ENCODE measurements around the gene DBX2. TPM values are rescaled to one million over a fixed set of nuclear protein-coding genes. Genes with fewer than 3 reads are reported as not detected.
"Not testable (repeated sequence)": the region's sequence is repeated elsewhere in the genome, so short reads cannot be mapped to it uniquely, and the experiment has no call there.

The DBX2 gene
- not detected for total RNA-seq
- polyA plus RNA-seq, result not detected
- total RNA-seq, result not detected

- H3K36me3 ChIP-seq (ENCODE audit: control insufficient read depth in 2 of 3, insufficient read depth in 3 of 3, low read length in 3 of 3), result no peaks in the 10 kb centered on the region
- H3K27ac ChIP-seq (ENCODE audit: low read depth, low read length), result no peak within 1 kb of the TSS
- Mint-ChIP-seq H3K4me1 (peaks cover 0 to 6% (median 0%) of the 10 kb centered on the region in 7 donors), H3K4me3 (peak within 1 kb of the TSS in 3 of 10 donors; percentile 4 to 32 (median 27)), H3K27ac (peak within 1 kb of the TSS in 1 of 9 donors; percentile 51), H3K36me3 (no peaks in the 10 kb centered on the region), H3K9me3 (peaks cover 0 to 3% (median 0%) of the 10 kb centered on the region in 11 donors), H3K27me3 (peaks cover 51 to 66% (median 58%) of the 10 kb centered on the region in 5 donors)
- no peak within 1 kb of the TSS for H3K4me3 ChIP-seq (ENCODE audit: low read length)
- ATAC-seq (no peak), DNase-seq (no peak)
- H3K4me1 ChIP-seq (ENCODE audit: control insufficient read depth in 2 of 2, insufficient read depth in 2 of 2, low read length in 2 of 2), result no peaks in the 10 kb centered on the region
- no peaks in the 10 kb centered on the region for H3K9me3 ChIP-seq (ENCODE audit: control insufficient read depth in 2 of 3, low read length in 3 of 3)
- CTCF ChIA-PET, result interaction anchor here (0.9 kb wide), 1 partner anchor 12 kb away, joined by 3 read pairs; no protein-coding TSS in a partner anchor
- POLR2A ChIA-PET, result no interaction called here
- intact Hi-C loops (cut with micrococcal nuclease), result no loop called here
- peaks cover 0 to 3% of the 10 kb centered on the region in 2 donors for H3K27me3 ChIP-seq (ENCODE audit: control insufficient read depth in 2 of 2, insufficient read depth in 2 of 2, low read length in 2 of 2)
These were observed at the start of gene DBX2 for GRCh38 chr12:45050751-45051571. TSS of gene DBX2 (minus strand) at chr12:45051099. CDS start at chr12:45050927, 172 bp downstream.

- CTCF ChIA-PET, result no interaction called here
- no peak for ATAC-seq
These were observed 47.9 kb upstream of the DBX2 start for GRCh38 chr12:45098766-45099165.

GRCh38 chr12:45095417-45095816 lies 44.5 kb upstream of the DBX2 start:
- POLR2A ChIA-PET; intact Hi-C loops (cut with micrococcal nuclease); H3K9me3 ChIP-seq (ENCODE audit: control insufficient read depth in 2 of 3, low read length in 3 of 3); DNase-seq; H3K4me1 ChIP-seq (ENCODE audit: control insufficient read depth in 2 of 2, insufficient read depth in 2 of 2, low read length in 2 of 2); H3K36me3 Mint-ChIP-seq; H3K27ac ChIP-seq (ENCODE audit: low read depth, low read length); H3K9me3 Mint-ChIP-seq; H3K4me1 Mint-ChIP-seq; H3K27ac Mint-ChIP-seq; CTCF ChIA-PET; H3K4me3 Mint-ChIP-seq; H3K36me3 ChIP-seq (ENCODE audit: control insufficient read depth in 2 of 3, insufficient read depth in 3 of 3, low read length in 3 of 3); H3K27me3 ChIP-seq (ENCODE audit: control insufficient read depth in 2 of 2, insufficient read depth in 2 of 2, low read length in 2 of 2); ATAC-seq; H3K4me3 ChIP-seq (ENCODE audit: low read length): not testable (repeated sequence)
- H3K27me3 Mint-ChIP-seq, result peaks cover 2 to 35% (median 30%) of the 10 kb centered on the region in 5 donors

More at GRCh38 chr12:45098766-45099165, 47.9 kb upstream of the DBX2 start:
- H3K36me3 ChIP-seq (ENCODE audit: control insufficient read depth in 2 of 3, insufficient read depth in 3 of 3, low read length in 3 of 3), result no peaks in the 10 kb centered on the region
- no peaks in the 10 kb centered on the region for H3K9me3 ChIP-seq (ENCODE audit: control insufficient read depth in 2 of 3, low read length in 3 of 3)
- Mint-ChIP-seq H3K27me3 (peaks cover 6 to 33% (median 22%) of the 10 kb centered on the region in 5 donors), H3K36me3 (no peaks in the 10 kb centered on the region), H3K27ac (no peak overlapping the region), H3K9me3 (no peaks in the 10 kb centered on the region), H3K4me3 (no peak overlapping the region), H3K4me1 (no peaks in the 10 kb centered on the region)
- intact Hi-C loops (cut with micrococcal nuclease), result no loop called here
- no peak for DNase-seq
- POLR2A ChIA-PET, result no interaction called here
- H3K4me1 ChIP-seq (ENCODE audit: control insufficient read depth in 2 of 2, insufficient read depth in 2 of 2, low read length in 2 of 2), result no peaks in the 10 kb centered on the region
- H3K27me3 ChIP-seq (ENCODE audit: control insufficient read depth in 2 of 2, insufficient read depth in 2 of 2, low read length in 2 of 2), result no peaks in the 10 kb centered on the region
- H3K27ac ChIP-seq (ENCODE audit: low read depth, low read length), result no peak overlapping the region
- H3K4me3 ChIP-seq (ENCODE audit: low read length), result no peak overlapping the region

GRCh38 chr12:45093051-45093450 lies 42.2 kb upstream of the DBX2 start:
- Mint-ChIP-seq H3K4me1 (no peaks in the 10 kb centered on the region), H3K36me3 (peaks cover 0 to under 1% (median 0%) of the 10 kb centered on the region in 5 donors), H3K4me3 (no peak overlapping the region), H3K9me3 (peaks cover 0 to 4% (median 0%) of the 10 kb centered on the region in 11 donors), H3K27ac (no peak overlapping the region), H3K27me3 (peaks cover 0 to 38% (median 29%) of the 10 kb centered on the region in 5 donors)
- no peak for DNase-seq
- no peaks in the 10 kb centered on the region for H3K9me3 ChIP-seq (ENCODE audit: control insufficient read depth in 2 of 3, low read length in 3 of 3)
- H3K4me1 ChIP-seq (ENCODE audit: control insufficient read depth in 2 of 2, insufficient read depth in 2 of 2, low read length in 2 of 2), result no peaks in the 10 kb centered on the region
- POLR2A ChIA-PET, result no interaction called here
- no peak overlapping the region for H3K4me3 ChIP-seq (ENCODE audit: low read length)
- no peak overlapping the region for H3K27ac ChIP-seq (ENCODE audit: low read depth, low read length)
- H3K36me3 ChIP-seq (ENCODE audit: control insufficient read depth in 2 of 3, insufficient read depth in 3 of 3, low read length in 3 of 3), result no peaks in the 10 kb centered on the region
- no peak for ATAC-seq
- CTCF ChIA-PET, result no interaction called here
- intact Hi-C loops (cut with micrococcal nuclease), result no loop called here
- no peaks in the 10 kb centered on the region for H3K27me3 ChIP-seq (ENCODE audit: control insufficient read depth in 2 of 2, insufficient read depth in 2 of 2, low read length in 2 of 2)

GRCh38 chr12:45089411-45090075 lies 38.6 kb upstream of the DBX2 start:
- POLR2A ChIA-PET, result no interaction called here
- intact Hi-C loops (cut with micrococcal nuclease), result no loop called here
- Histone ChIP-seq H3K27me3 (ENCODE audit: control insufficient read depth in 2 of 2, insufficient read depth in 2 of 2, low read length in 2 of 2) (peaks cover 0 to 4% of the 10 kb centered on the region in 2 donors), H3K27ac (ENCODE audit: low read depth, low read length) (no peak overlapping the region), H3K36me3 (ENCODE audit: control insufficient read depth in 2 of 3, insufficient read depth in 3 of 3, low read length in 3 of 3) (no peaks in the 10 kb centered on the region), H3K4me1 (ENCODE audit: control insufficient read depth in 2 of 2, insufficient read depth in 2 of 2, low read length in 2 of 2) (no peaks in the 10 kb centered on the region), H3K4me3 (ENCODE audit: low read length) (no peak overlapping the region), H3K9me3 (ENCODE audit: control insufficient read depth in 2 of 3, low read length in 3 of 3) (no peaks in the 10 kb centered on the region)
- Mint-ChIP-seq H3K4me1 (no peaks in the 10 kb centered on the region), H3K4me3 (no peak overlapping the region), H3K27me3 (peaks cover 0 to 43% (median 33%) of the 10 kb centered on the region in 5 donors), H3K27ac (no peak overlapping the region), H3K36me3 (peaks cover 1 to 8% (median 4%) of the 10 kb centered on the region in 5 donors), H3K9me3 (peaks cover 0 to 14% (median 6%) of the 10 kb centered on the region in 11 donors)
- CTCF ChIA-PET, result no interaction called here
- DNase-seq (no peak), ATAC-seq (no peak)

GRCh38 chr12:45088608-45089007 lies 37.7 kb upstream of the DBX2 start:
- intact Hi-C loops (cut with micrococcal nuclease), result no loop called here
- CTCF ChIA-PET, result no interaction called here
- peaks cover 0 to 38% (median 28%) of the 10 kb centered on the region in 5 donors for H3K27me3 Mint-ChIP-seq
- no peaks in the 10 kb centered on the region for H3K4me1 ChIP-seq (ENCODE audit: control insufficient read depth in 2 of 2, insufficient read depth in 2 of 2, low read length in 2 of 2)
- DNase-seq (no peak), ATAC-seq (no peak)
- H3K9me3 ChIP-seq (ENCODE audit: control insufficient read depth in 2 of 3, low read length in 3 of 3), result no peaks in the 10 kb centered on the region
- H3K4me3 Mint-ChIP-seq, result no peak overlapping the region
- H3K36me3 ChIP-seq (ENCODE audit: control insufficient read depth in 2 of 3, insufficient read depth in 3 of 3, low read length in 3 of 3), result no peaks in the 10 kb centered on the region
- H3K4me3 ChIP-seq (ENCODE audit: low read length), result no peak overlapping the region
- no peaks in the 10 kb centered on the region for H3K4me1 Mint-ChIP-seq
- POLR2A ChIA-PET, result no interaction called here
- peaks cover 1 to 8% (median 4%) of the 10 kb centered on the region in 5 donors for H3K36me3 Mint-ChIP-seq
- peaks cover 0 to 18% (median 7%) of the 10 kb centered on the region in 11 donors for H3K9me3 Mint-ChIP-seq
- H3K27ac ChIP-seq (ENCODE audit: low read depth, low read length), result no peak overlapping the region
- peaks cover 0 to 4% of the 10 kb centered on the region in 2 donors for H3K27me3 ChIP-seq (ENCODE audit: control insufficient read depth in 2 of 2, insufficient read depth in 2 of 2, low read length in 2 of 2)
- no peak overlapping the region for H3K27ac Mint-ChIP-seq

All from naive thymus-derived CD4-positive, alpha-beta T cell (primary cell).